ENCODE results near the gene TSPAN9.
A peak's percentile ranks its signal among the peaks of the same experiment; 100 is the strongest.

TSPAN9 gene

GRCh38 chr12:3199551-3200031 is 122.4 kb downstream of the TSPAN9 start:
- Histone ChIP-seq H3K4me3 (ENCODE audit: low read length) (peak overlapping the region; percentile 80), H3K27me3 (replicated peaks; ENCODE audit: control insufficient read depth, insufficient read depth, low read length) (peaks cover 42% of the 10 kb centered on the region)
- peak; percentile 42 for DNase-seq (ENCODE audit: low read depth)

DNA sequence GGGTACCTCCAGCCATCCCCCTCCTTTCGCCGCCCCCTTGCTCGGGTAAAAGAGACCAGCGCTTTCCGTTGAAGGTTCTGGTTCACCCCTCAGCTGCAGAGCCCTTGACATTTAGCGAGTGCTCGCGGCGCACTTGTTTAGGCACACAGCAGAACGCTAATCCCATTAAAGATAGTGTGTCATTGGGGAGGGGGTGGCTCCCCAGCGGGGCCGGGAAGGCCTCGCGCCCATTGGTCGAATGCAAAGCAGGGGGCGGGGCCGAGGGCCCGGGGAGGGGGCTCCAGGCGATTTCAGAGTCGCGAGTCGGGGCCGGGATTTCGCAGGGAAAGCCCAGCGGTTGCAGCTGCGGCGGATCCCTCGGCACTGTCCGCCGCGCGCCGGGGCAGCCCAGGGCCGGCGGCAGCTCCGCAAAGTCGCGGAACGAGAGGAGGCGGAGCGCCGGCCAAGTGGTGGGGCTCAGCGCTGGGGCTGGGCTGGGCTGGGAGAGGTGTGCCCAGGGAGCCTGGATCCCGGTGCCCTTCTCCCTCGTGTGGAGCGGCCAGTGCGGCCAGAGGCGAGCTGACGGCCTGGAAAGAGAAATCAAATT is 122.9 kb downstream of the TSPAN9 start:
- Histone ChIP-seq H3K4me1 (ENCODE audit: control insufficient read depth, insufficient read depth, low read length) (peaks cover 14% of the 10 kb centered on the region), H3K27me3 (replicated peaks; ENCODE audit: control insufficient read depth, insufficient read depth, low read length) (peaks cover 42% of the 10 kb centered on the region), H3K4me3 (ENCODE audit: low read length) (peak overlapping the region; percentile 80), H3K9me3 (ENCODE audit: control insufficient read depth, low read length) (no peaks in the 10 kb centered on the region), H3K9ac (ENCODE audit: low read length) (peak overlapping the region; percentile 42), H3K36me3 (ENCODE audit: control insufficient read depth, insufficient read depth, low read length, severe bottlenecking) (no peaks in the 10 kb centered on the region)
- peak; percentile 80 for DNase-seq (ENCODE audit: low read depth)

More at GRCh38 chr12:3199551-3200031, 122.4 kb downstream of the TSPAN9 start:
- Histone ChIP-seq H3K36me3 (ENCODE audit: control insufficient read depth, insufficient read depth, low read length, severe bottlenecking) (no peaks in the 10 kb centered on the region), H3K9ac (ENCODE audit: low read length) (no peak overlapping the region), H3K9me3 (ENCODE audit: control insufficient read depth, low read length) (no peaks in the 10 kb centered on the region), H3K4me1 (ENCODE audit: control insufficient read depth, insufficient read depth, low read length) (peaks cover 14% of the 10 kb centered on the region)

- peaks cover 14% of the 10 kb centered on the region for H3K4me1 ChIP-seq (ENCODE audit: control insufficient read depth, insufficient read depth, low read length)
- H3K36me3 ChIP-seq (ENCODE audit: control insufficient read depth, insufficient read depth, low read length, severe bottlenecking) = no peaks in the 10 kb centered on the region
- H3K4me3 ChIP-seq (ENCODE audit: low read length) = peak overlapping the region; percentile 80
- peaks cover 42% of the 10 kb centered on the region for H3K27me3 ChIP-seq (replicated peaks; ENCODE audit: control insufficient read depth, insufficient read depth, low read length)
- H3K9ac ChIP-seq (ENCODE audit: low read length) = peak overlapping the region; percentile 42
- peak; percentile 41 for DNase-seq (ENCODE audit: low read depth)
- H3K9me3 ChIP-seq (ENCODE audit: control insufficient read depth, low read length) = no peaks in the 10 kb centered on the region
Measured at GRCh38 chr12:3200814-3201233, 123.6 kb downstream of the TSPAN9 start.

DNA sequence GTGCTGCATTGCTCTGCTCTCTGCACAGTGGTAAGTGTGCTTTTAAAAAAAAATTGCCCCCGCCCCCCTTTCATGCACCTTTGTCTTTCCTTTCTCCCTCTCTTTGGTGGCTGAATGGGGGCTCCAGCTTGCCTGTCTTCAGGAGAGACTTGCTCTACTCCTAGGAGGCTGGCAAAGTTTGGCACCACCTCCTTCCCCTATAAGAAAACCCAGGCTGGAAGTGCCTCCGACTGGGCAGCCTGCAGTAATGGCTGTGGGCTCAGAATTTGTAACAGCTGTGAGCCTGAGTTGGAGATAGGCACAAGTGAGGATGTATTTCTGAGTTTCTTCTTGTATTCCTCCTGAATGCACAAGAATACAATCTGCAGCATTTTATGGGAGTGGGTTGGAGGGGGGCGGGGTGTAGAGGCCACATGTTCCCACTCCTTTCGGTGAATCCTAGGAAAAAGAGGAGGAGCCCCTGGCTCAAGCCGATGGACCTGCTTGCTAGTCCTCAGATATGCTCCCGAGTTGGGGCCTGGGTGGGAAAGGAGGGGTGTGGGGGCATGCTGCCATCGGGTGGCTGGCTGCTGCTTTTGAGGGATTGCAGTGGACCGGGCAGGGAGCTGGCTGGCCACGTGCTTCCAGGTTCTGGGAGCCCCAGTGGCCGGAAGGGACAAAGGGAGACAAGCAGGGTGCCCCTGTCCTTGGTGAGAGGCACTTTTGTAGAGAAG is 124.3 kb downstream of the TSPAN9 start:
- no peak for DNase-seq (ENCODE audit: low read depth)
- H3K27me3 ChIP-seq (replicated peaks; ENCODE audit: control insufficient read depth, insufficient read depth, low read length) = peaks cover 38% of the 10 kb centered on the region
- peaks cover 14% of the 10 kb centered on the region for H3K4me1 ChIP-seq (ENCODE audit: control insufficient read depth, insufficient read depth, low read length)
- H3K9ac ChIP-seq (ENCODE audit: low read length) = no peak overlapping the region
- no peaks in the 10 kb centered on the region for H3K9me3 ChIP-seq (ENCODE audit: control insufficient read depth, low read length)
- peak overlapping the region; percentile 80 for H3K4me3 ChIP-seq (ENCODE audit: low read length)
- H3K36me3 ChIP-seq (ENCODE audit: control insufficient read depth, insufficient read depth, low read length, severe bottlenecking) = no peaks in the 10 kb centered on the region

- peaks cover 33% of the 10 kb centered on the region for H3K27me3 ChIP-seq (replicated peaks; ENCODE audit: control insufficient read depth, insufficient read depth, low read length)
- H3K4me3 ChIP-seq (ENCODE audit: low read length) = no peak overlapping the region
- no peak overlapping the region for H3K9ac ChIP-seq (ENCODE audit: low read length)
- H3K4me1 ChIP-seq (ENCODE audit: control insufficient read depth, insufficient read depth, low read length) = peaks cover 14% of the 10 kb centered on the region
- no peak for DNase-seq (ENCODE audit: low read depth)
- no peaks in the 10 kb centered on the region for H3K36me3 ChIP-seq (ENCODE audit: control insufficient read depth, insufficient read depth, low read length, severe bottlenecking)
- no peaks in the 10 kb centered on the region for H3K9me3 ChIP-seq (ENCODE audit: control insufficient read depth, low read length)
Measured at GRCh38 chr12:3202096-3202495, 124.9 kb downstream of the TSPAN9 start.

GRCh38 chr12:3202734-3203446 is 125.7 kb downstream of the TSPAN9 start:
- Histone ChIP-seq H3K27me3 (replicated peaks; ENCODE audit: control insufficient read depth, insufficient read depth, low read length) (peaks cover 33% of the 10 kb centered on the region), H3K36me3 (ENCODE audit: control insufficient read depth, insufficient read depth, low read length, severe bottlenecking) (no peaks in the 10 kb centered on the region), H3K4me1 (ENCODE audit: control insufficient read depth, insufficient read depth, low read length) (peaks cover 14% of the 10 kb centered on the region), H3K9me3 (ENCODE audit: control insufficient read depth, low read length) (no peaks in the 10 kb centered on the region), H3K9ac (ENCODE audit: low read length) (no peak overlapping the region), H3K4me3 (ENCODE audit: low read length) (no peak overlapping the region)
- DNase-seq (ENCODE audit: low read depth) = peak; percentile 85

DNA sequence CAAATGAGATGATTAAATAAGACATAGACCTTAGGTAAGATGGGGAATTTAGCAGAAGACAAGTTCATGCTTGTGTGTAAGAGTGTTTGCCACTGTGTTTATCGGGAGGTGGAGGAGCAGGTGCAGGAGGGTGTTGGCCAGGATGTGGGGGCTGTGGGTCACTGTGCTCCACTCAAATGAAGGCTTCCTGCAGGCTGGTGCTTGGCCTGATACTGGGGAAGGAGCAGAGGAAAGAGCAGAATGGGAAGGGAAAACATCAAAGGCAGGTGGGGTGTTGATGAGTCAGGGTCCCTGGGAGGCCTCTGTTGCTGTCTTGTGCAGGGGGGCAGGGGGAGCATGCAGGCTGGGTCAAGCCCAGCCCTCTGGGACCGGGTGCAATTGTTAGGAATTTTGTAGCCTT is 126.5 kb downstream of the TSPAN9 start:
- no peaks in the 10 kb centered on the region for H3K36me3 ChIP-seq (ENCODE audit: control insufficient read depth, insufficient read depth, low read length, severe bottlenecking)
- no peaks in the 10 kb centered on the region for H3K9me3 ChIP-seq (ENCODE audit: control insufficient read depth, low read length)
- peaks cover 14% of the 10 kb centered on the region for H3K4me1 ChIP-seq (ENCODE audit: control insufficient read depth, insufficient read depth, low read length)
- H3K4me3 ChIP-seq (ENCODE audit: low read length) = no peak overlapping the region
- no peak overlapping the region for H3K9ac ChIP-seq (ENCODE audit: low read length)
- H3K27me3 ChIP-seq (replicated peaks; ENCODE audit: control insufficient read depth, insufficient read depth, low read length) = peaks cover 33% of the 10 kb centered on the region
- DNase-seq (ENCODE audit: low read depth) = no peak

DNA sequence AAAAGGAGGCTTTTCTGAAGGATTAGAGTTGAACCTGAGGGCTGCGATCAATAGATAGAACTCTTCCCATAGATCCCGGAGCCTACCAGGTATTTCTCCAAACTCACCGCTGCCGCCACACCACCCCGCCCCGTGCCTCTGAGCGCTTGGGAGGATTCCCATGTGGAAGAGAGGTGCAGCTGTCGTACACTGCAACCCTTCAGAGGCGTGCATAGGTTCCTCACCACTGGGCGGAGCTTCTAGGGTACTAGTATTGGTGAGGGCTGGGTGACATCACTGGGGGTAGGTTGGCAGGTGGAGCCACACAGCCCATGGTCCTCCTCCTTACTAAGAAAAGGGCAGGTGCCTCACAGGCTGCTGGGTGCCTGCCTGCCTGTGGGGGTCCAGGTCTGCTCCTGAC is 127.0 kb downstream of the TSPAN9 start:
- Histone ChIP-seq H3K36me3 (ENCODE audit: control insufficient read depth, insufficient read depth, low read length, severe bottlenecking) (no peaks in the 10 kb centered on the region), H3K9me3 (ENCODE audit: control insufficient read depth, low read length) (no peaks in the 10 kb centered on the region), H3K9ac (ENCODE audit: low read length) (no peak overlapping the region), H3K4me1 (ENCODE audit: control insufficient read depth, insufficient read depth, low read length) (peaks cover 14% of the 10 kb centered on the region), H3K27me3 (replicated peaks; ENCODE audit: control insufficient read depth, insufficient read depth, low read length) (peaks cover 31% of the 10 kb centered on the region), H3K4me3 (ENCODE audit: low read length) (no peak overlapping the region)
- DNase-seq (ENCODE audit: low read depth) = no peak

DNA sequence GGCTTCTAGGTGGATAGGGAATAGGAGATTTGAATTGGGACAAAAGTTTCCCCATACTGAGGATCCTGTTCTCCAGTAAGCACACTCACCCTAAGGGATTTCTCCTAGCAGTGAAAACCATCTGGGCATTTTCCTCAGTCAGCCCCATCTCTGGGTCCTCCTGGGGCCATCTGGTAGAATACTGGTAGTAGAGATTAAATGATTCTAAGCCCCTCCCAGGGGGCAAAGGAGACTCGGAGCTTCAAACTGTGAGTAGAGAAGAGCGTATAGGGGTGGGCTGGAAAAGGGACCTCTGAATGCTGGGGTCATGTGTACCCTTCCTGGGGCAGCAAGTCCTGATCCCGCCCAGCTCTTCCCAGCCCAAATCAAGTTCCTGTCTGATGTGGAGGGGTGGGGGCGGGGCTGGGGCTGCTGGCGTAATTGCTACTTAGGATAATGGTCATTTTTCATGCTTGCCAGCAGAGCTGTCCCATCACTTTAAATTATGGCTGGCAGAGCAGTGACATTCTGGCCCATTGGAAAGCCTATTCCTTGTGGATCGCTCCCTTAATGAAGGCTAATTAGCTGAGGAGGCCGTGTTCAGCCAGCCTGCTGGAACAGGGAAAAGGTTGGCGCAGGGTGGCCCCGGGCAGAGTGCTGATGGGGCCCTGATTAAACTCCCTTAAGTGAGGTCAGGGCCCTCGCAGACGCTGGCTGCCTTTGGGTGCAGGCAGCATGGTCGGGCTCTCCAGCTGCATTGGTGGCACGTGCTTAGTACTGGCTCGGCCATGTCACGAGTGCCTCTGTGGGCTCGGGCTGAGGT is 127.8 kb downstream of the TSPAN9 start:
- Histone ChIP-seq H3K9me3 (ENCODE audit: control insufficient read depth, low read length) (no peaks in the 10 kb centered on the region), H3K9ac (ENCODE audit: low read length) (no peak overlapping the region), H3K4me3 (ENCODE audit: low read length) (no peak overlapping the region), H3K4me1 (ENCODE audit: control insufficient read depth, insufficient read depth, low read length) (peaks cover 8% of the 10 kb centered on the region), H3K36me3 (ENCODE audit: control insufficient read depth, insufficient read depth, low read length, severe bottlenecking) (no peaks in the 10 kb centered on the region), H3K27me3 (replicated peaks; ENCODE audit: control insufficient read depth, insufficient read depth, low read length) (peaks cover 27% of the 10 kb centered on the region)
- DNase-seq (ENCODE audit: low read depth) = no peak

GRCh38 chr12:3205742-3206519 is 128.8 kb downstream of the TSPAN9 start:
- Histone ChIP-seq H3K27me3 (replicated peaks; ENCODE audit: control insufficient read depth, insufficient read depth, low read length) (peaks cover 25% of the 10 kb centered on the region), H3K36me3 (ENCODE audit: control insufficient read depth, insufficient read depth, low read length, severe bottlenecking) (no peaks in the 10 kb centered on the region), H3K4me3 (ENCODE audit: low read length) (no peak overlapping the region), H3K9me3 (ENCODE audit: control insufficient read depth, low read length) (no peaks in the 10 kb centered on the region), H3K9ac (ENCODE audit: low read length) (no peak overlapping the region), H3K4me1 (ENCODE audit: control insufficient read depth, insufficient read depth, low read length) (peaks cover 5% of the 10 kb centered on the region)
- no peak for DNase-seq (ENCODE audit: low read depth)
